ENCODE results near the gene SERINC5.
"Not testable (repeated sequence)": the region's sequence is repeated elsewhere in the genome, so short reads cannot be mapped to it uniquely, and the experiment has no call there.

Gene SERINC5

GRCh38 chr5:80191397-80191796 lies 64.5 kb downstream of the SERINC5 start:
- Histone ChIP-seq H3K36me3 (no peaks in the 10 kb centered on the region), H3K4me3 (no peak overlapping the region), H3K4me1 (peaks cover 0 to 38% (median 25%) of the 10 kb centered on the region in 4 donors), H3K9me3 (no peaks in the 10 kb centered on the region), H3K27ac (peak overlapping the region; percentile 21 to 46), H3K27me3 (no peaks in the 10 kb centered on the region)
- no peak for DNase-seq
- no peak for TF ChIP-seq CTCF (IDR thresholded peaks at IDR 0.05)
- intact Hi-C loops (cut with DNase I; ENCODE audit: low total_unique reads), result no loop called here

- H3K27me3 ChIP-seq, result no peaks in the 10 kb centered on the region
- DNase-seq, result no peak
- H3K36me3 ChIP-seq, result no peaks in the 10 kb centered on the region
- TF ChIP-seq CTCF (IDR thresholded peaks at IDR 0.05), result no peak
- no peak overlapping the region for H3K4me3 ChIP-seq
- no peaks in the 10 kb centered on the region for H3K9me3 ChIP-seq
- H3K4me1 ChIP-seq, result peaks cover 0 to 38% (median 25%) of the 10 kb centered on the region in 4 donors
- H3K27ac ChIP-seq, result peak overlapping the region in 1 of 2 donors; percentile 21
- intact Hi-C loops (cut with DNase I; ENCODE audit: low total_unique reads), result no loop called here
These were observed 64.9 kb downstream of the SERINC5 start for GRCh38 chr5:80190960-80191359.

- intact Hi-C loops (cut with DNase I; ENCODE audit: low total_unique reads), result no loop called here
- Histone ChIP-seq H3K4me1 (peaks cover 0 to 38% (median 26%) of the 10 kb centered on the region in 4 donors), H3K36me3 (no peaks in the 10 kb centered on the region), H3K27me3 (no peaks in the 10 kb centered on the region), H3K27ac (peak overlapping the region in 1 of 2 donors; percentile 8), H3K4me3 (peak overlapping the region in 1 of 2 donors; percentile 20), H3K9me3 (no peaks in the 10 kb centered on the region)
- DNase-seq, result no peak
- TF ChIP-seq CTCF (IDR thresholded peaks at IDR 0.05), result no peak
These were observed 66.1 kb downstream of the SERINC5 start for GRCh38 chr5:80189701-80190100.

- Histone ChIP-seq H3K36me3 (no peaks in the 10 kb centered on the region), H3K4me1 (peaks cover 0 to 38% (median 27%) of the 10 kb centered on the region in 4 donors), H3K4me3 (peak overlapping the region; percentile 15 to 20), H3K9me3 (no peaks in the 10 kb centered on the region), H3K27me3 (no peaks in the 10 kb centered on the region), H3K27ac (peak overlapping the region in 1 of 2 donors; percentile 8)
- TF ChIP-seq CTCF (IDR thresholded peaks at IDR 0.05), result no peak
- intact Hi-C loops (cut with DNase I; ENCODE audit: low total_unique reads), result no loop called here
- DNase-seq, result no peak
These were observed 66.6 kb downstream of the SERINC5 start for GRCh38 chr5:80189201-80189600.

GRCh38 chr5:80187421-80188090 lies 68.3 kb downstream of the SERINC5 start:
- intact Hi-C loops (cut with DNase I; ENCODE audit: low total_unique reads), result no loop called here
- Histone ChIP-seq H3K36me3 (no peaks in the 10 kb centered on the region), H3K27me3 (no peaks in the 10 kb centered on the region), H3K9me3 (no peaks in the 10 kb centered on the region), H3K27ac (no peak overlapping the region), H3K4me3 (no peak overlapping the region), H3K4me1 (peaks cover 0 to 22% (median 15%) of the 10 kb centered on the region in 4 donors)
- DNase-seq, result no peak
- TF ChIP-seq CTCF (IDR thresholded peaks at IDR 0.05), result no peak

- H3K4me3 ChIP-seq; intact Hi-C loops (cut with DNase I; ENCODE audit: low total_unique reads); H3K4me1 ChIP-seq; DNase-seq; H3K27me3 ChIP-seq; H3K27ac ChIP-seq; H3K9me3 ChIP-seq; H3K36me3 ChIP-seq: not testable (repeated sequence)
These were observed 70.3 kb downstream of the SERINC5 start for GRCh38 chr5:80185535-80185934.
